ENCODE results near the gene CST8.
A peak's percentile ranks its signal among the peaks of the same experiment; 100 is the strongest.
"Not testable (repeated sequence)": the region's sequence is repeated elsewhere in the genome, so short reads cannot be mapped to it uniquely, and the experiment has no call there.

Gene CST8

GRCh38 chr20:23490817-23491216 lies at the start of gene CST8:
Gene CST8 (plus strand): TSS chr20:23491117. CDS start chr20:23491668, 551 bp downstream.
- no peak for DNase-seq

DNA sequence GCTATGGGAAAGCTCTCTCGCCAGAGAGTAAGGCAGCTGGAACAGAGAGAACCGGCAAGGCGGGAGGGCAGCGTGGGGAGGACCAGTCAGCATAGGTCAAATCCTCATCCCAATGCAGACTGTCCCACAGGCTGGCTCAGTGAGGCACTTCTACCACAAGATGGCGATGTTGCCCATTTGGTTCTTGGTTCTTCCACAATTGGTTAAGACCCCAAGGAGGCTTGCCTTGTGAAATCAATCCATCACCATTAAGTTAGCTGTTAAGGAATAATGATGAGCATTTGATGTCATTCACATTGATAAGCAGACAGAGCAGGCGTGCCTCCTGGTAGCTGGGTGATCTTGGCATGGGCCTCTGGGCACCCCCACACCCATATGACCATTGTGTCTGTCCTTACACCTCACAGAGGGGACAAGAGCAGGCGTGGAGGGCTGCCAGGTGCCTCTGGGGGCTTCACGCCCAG lies 49.0 kb upstream of the CST8 start:
- peak; percentile 53 for DNase-seq

DNA sequence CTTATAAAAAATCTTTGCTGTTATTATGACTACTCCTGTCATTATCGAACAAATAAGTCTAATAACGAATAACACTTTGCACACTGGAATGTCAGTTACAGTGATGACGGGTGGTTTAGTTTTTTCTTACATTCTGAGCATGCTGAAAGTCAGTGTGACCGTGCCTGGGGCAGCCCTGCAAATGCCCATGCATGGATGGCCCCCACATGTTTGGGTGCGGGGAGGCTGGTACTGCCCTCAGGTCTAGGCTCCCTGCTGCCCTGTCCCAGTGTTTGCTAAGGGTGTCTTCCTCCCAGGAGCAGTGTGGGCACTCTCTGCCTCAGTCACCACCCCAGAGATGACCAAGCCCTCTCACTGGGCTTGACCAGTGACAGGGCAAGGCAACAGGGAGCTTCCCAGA lies 48.5 kb upstream of the CST8 start:
- DNase-seq = no peak

GRCh38 chr20:23444859-23445258 lies 46.1 kb upstream of the CST8 start:
- no peak for DNase-seq

GRCh38 chr20:23445596-23446217 lies 45.2 kb upstream of the CST8 start:
- no peak for DNase-seq

- peak; percentile 2 for DNase-seq
Observed at GRCh38 chr20:23446505-23446904, 44.4 kb upstream of the CST8 start.

DNA sequence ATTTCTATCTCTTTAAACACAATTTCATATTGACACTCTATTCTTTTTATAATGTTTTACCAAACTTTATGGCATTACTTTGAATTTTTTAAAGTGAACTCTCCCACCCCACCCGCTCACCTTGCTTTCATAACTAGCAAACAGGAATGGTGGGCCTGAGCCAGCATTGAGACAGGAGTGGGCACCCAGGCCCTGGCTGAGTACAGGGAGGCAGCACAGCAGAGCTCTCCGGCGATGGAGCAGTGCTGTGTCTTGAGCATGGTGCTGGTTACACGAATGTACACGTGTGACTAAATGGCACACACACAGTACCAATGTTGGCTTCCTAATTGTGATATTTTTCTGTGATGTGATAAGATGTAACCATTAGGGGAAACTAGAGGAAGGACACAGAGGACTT lies 42.8 kb upstream of the CST8 start:
- no peak for DNase-seq

DNA sequence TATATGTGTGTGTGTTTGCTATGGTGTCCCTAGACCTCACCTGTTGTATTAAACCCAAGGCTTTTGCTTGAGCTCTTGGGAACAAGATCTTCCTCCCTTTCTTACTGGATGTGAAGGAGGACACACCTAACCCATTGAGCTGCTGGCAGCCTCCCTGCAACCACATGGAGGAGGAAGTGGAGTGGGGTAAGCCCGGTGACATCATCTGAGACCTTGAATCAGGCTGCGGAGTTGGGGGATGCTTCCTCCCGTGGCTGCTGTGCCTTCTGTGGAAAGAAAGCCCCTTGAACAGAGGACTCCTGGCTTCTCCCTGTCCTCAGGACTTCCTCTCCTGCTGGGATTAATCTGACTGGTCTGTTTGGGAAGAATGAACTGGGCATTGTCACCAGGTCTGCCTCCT lies 41.5 kb upstream of the CST8 start:
- no peak for DNase-seq

DNA sequence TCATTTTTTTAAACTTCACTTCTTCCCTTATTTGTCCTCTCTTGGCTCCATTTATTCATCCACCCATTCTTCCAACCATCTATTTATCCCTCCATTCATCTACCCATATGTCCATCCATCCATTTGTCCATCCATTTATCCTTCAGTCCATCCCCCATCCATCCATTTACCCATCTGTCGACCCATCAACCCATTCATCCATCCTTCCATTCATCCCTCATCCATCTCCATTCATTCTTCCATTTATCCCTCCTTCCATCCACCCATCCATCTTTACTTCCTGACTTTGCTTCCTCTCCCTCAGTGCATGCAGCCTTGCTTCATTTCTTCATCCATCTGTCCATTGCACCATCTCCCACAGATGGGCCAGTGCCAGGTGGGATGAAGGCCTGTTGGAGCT lies 40.0 kb upstream of the CST8 start:
- DNase-seq = no peak

DNA sequence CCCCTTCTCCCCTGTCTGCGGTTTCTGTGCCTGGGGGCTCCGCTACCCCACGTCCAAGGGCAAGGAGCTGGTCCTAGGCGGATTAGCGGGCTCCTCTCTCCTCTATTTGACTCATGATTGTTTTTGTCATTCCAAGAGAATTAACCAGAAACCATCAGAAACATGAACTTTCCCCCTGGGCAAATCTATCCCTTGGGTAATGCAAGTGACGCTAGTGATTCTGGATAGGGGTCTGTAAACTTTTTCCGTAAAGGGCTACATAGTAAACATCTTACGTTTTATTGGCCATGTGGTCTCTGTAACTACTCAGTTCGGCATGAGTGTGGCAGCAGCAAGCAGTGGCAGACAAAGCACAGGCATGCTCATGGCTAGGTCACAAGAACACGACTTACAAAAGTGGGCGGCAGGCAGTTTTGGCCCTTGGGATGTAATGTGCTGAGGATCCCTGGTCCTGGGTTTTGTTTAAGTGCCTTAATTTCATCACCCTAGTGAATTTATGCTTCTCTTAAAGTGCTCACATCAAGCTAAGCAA lies 38.9 kb upstream of the CST8 start:
- DNase-seq = no peak

- DNase-seq = no peak
Observed at GRCh38 chr20:23452776-23453175, 38.1 kb upstream of the CST8 start, which contains the start of gene CST11. Gene CST11 (minus strand): TSS chr20:23452876. CDS start chr20:23452811, 65 bp downstream.

GRCh38 chr20:23453549-23454543 lies 37.1 kb upstream of the CST8 start:
- no peak for DNase-seq

GRCh38 chr20:23454816-23455215 lies 36.1 kb upstream of the CST8 start:
- no peak for DNase-seq

DNA sequence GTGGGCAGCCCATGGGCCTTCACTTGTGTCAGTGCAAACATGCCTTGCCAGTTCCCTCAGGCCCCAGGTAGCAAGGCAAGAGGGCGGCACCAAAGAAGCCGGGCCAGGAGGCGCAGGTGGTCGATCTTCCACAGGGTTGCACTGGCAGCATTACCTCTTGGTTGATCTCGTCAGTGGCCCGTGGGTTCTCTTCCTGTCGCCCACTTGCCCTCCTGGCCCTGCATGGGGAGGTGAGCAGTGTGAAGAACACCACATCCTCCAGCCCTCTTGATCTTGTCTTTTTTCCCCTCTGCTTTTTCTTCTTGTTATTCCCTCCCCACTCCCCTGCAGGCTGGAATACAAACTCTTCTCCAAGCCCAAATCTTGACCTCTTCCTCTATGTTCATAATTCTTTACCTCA lies 35.3 kb upstream of the CST8 start:
- no peak for DNase-seq

DNA sequence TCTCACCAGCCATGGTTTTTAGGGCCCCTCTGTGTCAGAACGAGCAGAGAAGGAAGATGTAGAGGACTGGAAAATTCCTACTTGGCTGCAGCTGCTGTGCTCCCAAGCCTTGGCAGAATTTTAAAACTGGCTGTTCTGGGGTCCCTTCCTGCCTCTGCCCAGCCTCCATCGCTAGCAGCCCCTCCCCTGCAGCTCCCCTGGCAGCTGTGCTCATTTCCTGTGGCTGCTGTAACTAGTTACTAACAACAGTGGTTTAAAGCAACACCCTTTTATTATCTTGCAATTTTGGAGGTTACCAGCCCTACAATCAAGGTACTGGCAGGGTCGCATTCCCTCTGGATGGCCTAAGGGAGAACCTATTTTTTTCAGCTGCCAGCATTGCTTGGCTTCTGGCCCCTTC lies 34.5 kb upstream of the CST8 start:
- DNase-seq = no peak

DNA sequence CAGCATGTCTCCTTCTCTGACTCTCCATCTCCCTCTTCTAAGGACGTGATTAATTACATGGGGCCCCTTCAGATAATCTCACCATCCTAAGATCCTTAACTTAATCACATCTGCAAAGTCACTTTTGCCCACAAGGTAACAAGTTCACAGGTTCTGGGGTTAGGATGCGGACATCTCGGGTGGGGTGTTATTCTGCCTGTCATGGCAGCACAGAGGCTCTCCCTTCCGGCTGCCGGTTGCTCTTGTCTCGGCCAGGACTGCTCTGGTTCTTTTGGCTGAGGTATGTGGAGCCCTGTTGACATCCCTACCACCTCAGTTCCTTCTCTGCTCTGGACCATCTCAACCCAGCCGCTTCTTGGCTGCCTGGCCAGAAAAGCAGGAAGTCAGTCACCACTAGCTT lies 34.0 kb upstream of the CST8 start:
- no peak for DNase-seq

- no peak for DNase-seq
Observed at GRCh38 chr20:23459461-23460150, 31.3 kb upstream of the CST8 start.

DNA sequence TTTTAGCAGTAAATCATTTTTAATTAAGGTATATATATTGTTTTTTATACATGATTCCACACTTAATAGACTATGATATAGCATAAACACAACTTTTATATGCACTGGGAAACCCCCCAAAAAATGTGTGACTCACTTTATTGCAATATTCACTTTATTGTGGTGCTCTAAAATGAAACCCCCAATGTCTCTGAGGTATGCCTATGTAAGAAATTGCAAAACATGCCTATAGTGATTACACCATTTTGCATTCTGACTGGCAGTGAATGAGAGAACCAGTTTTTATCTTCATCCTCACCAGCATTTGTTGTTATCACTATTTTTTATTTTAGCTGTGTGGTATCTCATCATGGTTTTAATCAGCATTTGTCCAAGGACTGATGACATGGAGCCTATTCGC lies 29.7 kb upstream of the CST8 start:
- no peak for DNase-seq

- DNase-seq = not testable (repeated sequence)
Observed at GRCh38 chr20:23466961-23467360, 24.0 kb upstream of the CST8 start.

DNA sequence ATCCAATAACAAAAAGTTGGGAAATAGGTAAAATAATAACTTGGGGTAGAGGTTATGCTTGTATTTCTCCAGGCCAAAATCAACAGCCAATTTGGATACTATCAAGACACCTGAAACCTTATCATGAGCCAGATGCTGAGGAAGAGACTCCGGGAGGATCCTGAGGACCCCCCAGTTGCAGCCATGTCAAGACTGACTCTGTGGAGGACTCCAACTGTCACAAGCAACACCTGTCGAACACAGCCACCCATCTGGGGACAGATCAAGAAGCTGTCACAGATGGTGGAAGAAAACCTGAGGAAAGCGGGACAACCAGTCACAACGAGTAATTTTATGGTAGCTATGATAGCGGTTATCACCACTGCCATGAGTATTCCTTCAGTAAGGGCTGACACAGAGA lies 18.6 kb upstream of the CST8 start:
- not testable (repeated sequence) for DNase-seq

DNA sequence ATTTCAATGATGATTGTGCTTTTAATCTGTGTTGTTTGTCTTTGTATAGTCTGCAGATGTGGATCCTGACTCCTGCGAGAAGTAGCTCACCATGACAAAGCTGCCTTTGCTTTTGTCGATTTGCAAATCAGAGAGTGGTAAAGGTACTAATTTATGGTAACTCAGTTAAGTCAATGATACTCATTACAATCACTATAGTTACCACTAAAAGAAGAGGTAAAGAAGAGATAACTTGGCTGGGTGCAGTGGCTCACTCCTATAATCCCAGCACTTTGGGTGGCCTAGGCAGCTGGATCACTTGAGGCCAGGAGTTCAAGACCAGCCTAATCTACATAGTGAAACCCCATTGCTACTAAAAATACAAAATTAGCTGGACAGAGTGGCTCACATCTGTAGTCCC lies 17.6 kb upstream of the CST8 start:
- not testable (repeated sequence) for DNase-seq

GRCh38 chr20:23475395-23475794 lies 15.5 kb upstream of the CST8 start:
- DNase-seq = no peak

All from NCI-H2227 treated with DMSO at 0.1 percent for 48 hours (cell line).